Keratinocyte (primary cell): ENCODE results near the gene EDNRA. TPM values are rescaled to one million over a fixed set of nuclear protein-coding genes. Genes with fewer than 3 reads are reported as not detected.

ENCODE experiments used
- DNase-seq: peaks from one replicate; pipeline ENCODE4 v3.0.0-alpha.2; 2011; ENCODE audit warnings: low read depth, missing footprints, low spot score
- FAIRE-seq: peaks from 2 replicates; lab custom pipeline; 2011; peaks lifted over from hg19 to GRCh38; lab: Jason Lieb, UNC
- H2AFZ ChIP-seq: 2 replicates; pipeline ENCODE4 v1.6.0; 2012; ENCODE audit warnings: low read length, control low read depth, inconsistent platforms; ENCODE audit not compliant: control insufficient read depth
- H3K27ac ChIP-seq: 2 replicates; pipeline ENCODE4 v1.5.1; 2011; ENCODE audit warnings: low read length; ENCODE audit not compliant: control insufficient read depth, insufficient read depth
- H3K27me3 ChIP-seq: 3 replicates; pipeline ENCODE4 v1.6.0; 2011; ENCODE audit warnings: low read length; ENCODE audit not compliant: control insufficient read depth, insufficient read depth; ENCODE audit errors: extremely low read depth
- H3K36me3 ChIP-seq, 2 experiments: 2 replicates in 1 of 2; 3 replicates in 1 of 2; pipeline ENCODE4 v1.5.1; 2011; ENCODE audit warnings: low read length in 2 of 2, mild to moderate bottlenecking in 1 of 2; ENCODE audit not compliant: control insufficient read depth in 2 of 2, insufficient read depth in 2 of 2; ENCODE audit errors: extremely low read depth in 1 of 2
- H3K4me1 ChIP-seq: 3 replicates; pipeline ENCODE4 v1.5.1; 2011; ENCODE audit warnings: low read length; ENCODE audit not compliant: control insufficient read depth, insufficient read depth; ENCODE audit errors: extremely low read depth
- H3K4me2 ChIP-seq: 3 replicates; pipeline ENCODE4 v1.6.0; 2011; ENCODE audit warnings: low read depth, low read length; ENCODE audit not compliant: control insufficient read depth, insufficient read depth; ENCODE audit errors: extremely low read depth
- H3K4me3 ChIP-seq, 3 experiments: fragments of 200-600 bp in 1 of 3; sonication (generic) in 1 of 3; 2 replicates in 2 of 3; 3 replicates in 1 of 3; pipeline ENCODE4 v1.5.1; 2011 to 2016; ENCODE audit warnings: low read length in 3 of 3, mild to moderate bottlenecking in 3 of 3, control low read depth in 2 of 3, inconsistent platforms in 1 of 3, low read depth in 1 of 3, mixed read lengths in 1 of 3, mixed run types in 1 of 3, moderate library complexity in 1 of 3; ENCODE audit not compliant: control insufficient read depth in 2 of 3, insufficient read depth in 2 of 3; ENCODE audit errors: extremely low read depth in 1 of 3
- H3K79me2 ChIP-seq: 2 replicates; pipeline ENCODE4 v1.6.0; 2012; ENCODE audit warnings: low read length; ENCODE audit not compliant: control insufficient read depth, insufficient read depth
- H3K9ac ChIP-seq: 3 replicates; pipeline ENCODE4 v1.6.0; 2011; ENCODE audit warnings: low read length; ENCODE audit not compliant: control insufficient read depth, insufficient read depth; ENCODE audit errors: extremely low read depth
- H3K9me1 ChIP-seq: 3 replicates; pipeline ENCODE4 v1.6.0; 2011; ENCODE audit warnings: low read length; ENCODE audit not compliant: control insufficient read depth, insufficient read depth; ENCODE audit errors: extremely low read depth
- H3K9me3 ChIP-seq: 2 replicates; pipeline ENCODE4 v1.5.1; 2012; ENCODE audit warnings: low read depth, low read length; ENCODE audit not compliant: control insufficient read depth
- H4K20me1 ChIP-seq: 3 replicates; pipeline ENCODE4 v1.6.0; 2011; ENCODE audit warnings: low read length; ENCODE audit not compliant: control insufficient read depth, insufficient read depth; ENCODE audit errors: extremely low read depth
- CTCF ChIP-seq, 3 experiments: IDR thresholded peaks in 1 of 3; conservative IDR thresholded peaks in 1 of 3; optimal IDR thresholded peaks in 1 of 3; 2 replicates in 2 of 3; 3 replicates in 1 of 3; pipeline versions ENCODE3 to v1.5.1; 2011; ENCODE audit warnings: low read length in 3 of 3, mild to moderate bottlenecking in 3 of 3, moderate library complexity in 2 of 3, control low read depth in 1 of 3, inconsistent platforms in 1 of 3; ENCODE audit not compliant: insufficient read depth in 2 of 3; ENCODE audit errors: extremely low read depth in 1 of 3
- EZH2 ChIP-seq: IDR thresholded peaks from one replicate; pipeline ENCODE4 v1.6.1; 2012; ENCODE audit warnings: inconsistent platforms, mild to moderate bottlenecking, low read length, moderate library complexity
- dilution Hi-C: fragments of 300-500 bp; cut with MboI; formaldehyde crosslinking; loops from one replicate; pipeline ENCODE4 v1.7.0; 2020; ENCODE audit warnings: low sequenced_read_pairs; ENCODE audit not compliant: extremely low pct_ligation_motif_present
- polyA plus RNA-seq, 5 experiments: library from polyadenylated mRNA; depleted of rRNA in 3 of 5; stranded (reverse) in 3 of 5; stranded (forward) in 1 of 5; unstranded in 1 of 5; fragments of >200 nt; gene quantifications; 1 replicate in 1 of 5; 2 replicates in 3 of 5; 3 replicates in 1 of 5; pipeline versions ENCODE4 v1.2.1 to v1.2.3, GENCODE V29; 2011 to 2012; ENCODE audit warnings: missing spikeins in 2 of 5, low read depth in 1 of 5, low replicate concordance in 1 of 5

The EDNRA gene
- polyA plus RNA-seq, 1 donor (not counting 4 experiments of a cell fraction or from before 2014, with no cell fraction given), result 7.8 TPM

- H4K20me1 ChIP-seq, result no peaks in the 10 kb centered on the region
- dilution Hi-C loops, result no loop called here
- TF ChIP-seq EZH2 (no peak), CTCF (optimal IDR thresholded peaks at IDR 0.05 in 1 of 3, IDR thresholded peaks at IDR 0.05 in 1 of 3, conservative IDR thresholded peaks at IDR 0.05 in 1 of 3; ENCODE audit: extremely low read depth in 1 of 3, insufficient read depth in 2 of 3, low read length in 3 of 3) (peak in 1 of 3 experiments; percentile 3)
- H2AFZ ChIP-seq, result no peak overlapping the region
- no peaks in the 10 kb centered on the region for H3K36me3 ChIP-seq
- no peak for DNase-seq
- no peaks in the 10 kb centered on the region for H3K27me3 ChIP-seq
- no peaks in the 10 kb centered on the region for H3K79me2 ChIP-seq
- H3K9ac ChIP-seq, result no peak overlapping the region
- H3K9me3 ChIP-seq, result no peaks in the 10 kb centered on the region
- no peak overlapping the region for H3K27ac ChIP-seq
- H3K4me1 ChIP-seq, result no peaks in the 10 kb centered on the region
- no peak overlapping the region for H3K4me2 ChIP-seq
- no peaks in the 10 kb centered on the region for H3K9me1 ChIP-seq
- H3K4me3 ChIP-seq, result no peak overlapping the region
- peak; percentile 53 for FAIRE-seq
These were observed 33.1 kb downstream of the EDNRA start for GRCh38 chr4:147513952-147514351.

GRCh38 chr4:147515220-147515936, 34.5 kb downstream of the EDNRA start:
- dilution Hi-C loops, result no loop called here

More at GRCh38 chr4:147515220-147515936, 34.5 kb downstream of the EDNRA start:
- Histone ChIP-seq H3K27ac (no peak overlapping the region), H3K79me2 (no peaks in the 10 kb centered on the region), H3K4me3 (no peak overlapping the region), H3K9me3 (no peaks in the 10 kb centered on the region), H3K27me3 (no peaks in the 10 kb centered on the region), H3K4me2 (no peak overlapping the region), H3K36me3 (no peaks in the 10 kb centered on the region), H3K9ac (no peak overlapping the region), H3K4me1 (no peaks in the 10 kb centered on the region), H4K20me1 (no peaks in the 10 kb centered on the region), H3K9me1 (no peaks in the 10 kb centered on the region), H2AFZ (no peak overlapping the region)
- DNase-seq (no peak), FAIRE-seq (no peak)
- TF ChIP-seq EZH2, result no peak
- no peak for TF ChIP-seq CTCF (optimal IDR thresholded peaks at IDR 0.05 in 1 of 3, IDR thresholded peaks at IDR 0.05 in 1 of 3, conservative IDR thresholded peaks at IDR 0.05 in 1 of 3; ENCODE audit: extremely low read depth in 1 of 3, insufficient read depth in 2 of 3, low read length in 3 of 3)
